GM12892 (cell line): ENCODE results near the gene AIFM1.

Source experiments
- POLR2AphosphoS5 ChIP-seq: IDR thresholded peaks from 2 replicates; pipeline ENCODE4 v1.6.1; 2011; ENCODE audit warnings: low read depth, low read length, control low read depth
- TAF1 ChIP-seq: IDR thresholded peaks from 2 replicates; pipeline ENCODE4 v1.6.1; 2011; ENCODE audit warnings: low read depth, mild to moderate bottlenecking, control low read depth, low read length, borderline replicate concordance

GRCh38 chrX:130196466-130196865 lies 30.8 kb upstream of the AIFM1 start:
- no peak for TF ChIP-seq POLR2AphosphoS5
- no peak for TF ChIP-seq TAF1
